Measurements from ENCODE around the gene ZNF541. TPM values are rescaled to one million over a fixed set of nuclear protein-coding genes. Genes with fewer than 3 reads are reported as not detected.
A peak's percentile ranks its signal among the peaks of the same experiment; 100 is the strongest.
"Not testable (repeated sequence)": the region's sequence is repeated elsewhere in the genome, so short reads cannot be mapped to it uniquely, and the experiment has no call there.

The ZNF541 gene
- total and polyA plus RNA-seq, 2 donors, result 0.14 to 0.39 TPM

DNA sequence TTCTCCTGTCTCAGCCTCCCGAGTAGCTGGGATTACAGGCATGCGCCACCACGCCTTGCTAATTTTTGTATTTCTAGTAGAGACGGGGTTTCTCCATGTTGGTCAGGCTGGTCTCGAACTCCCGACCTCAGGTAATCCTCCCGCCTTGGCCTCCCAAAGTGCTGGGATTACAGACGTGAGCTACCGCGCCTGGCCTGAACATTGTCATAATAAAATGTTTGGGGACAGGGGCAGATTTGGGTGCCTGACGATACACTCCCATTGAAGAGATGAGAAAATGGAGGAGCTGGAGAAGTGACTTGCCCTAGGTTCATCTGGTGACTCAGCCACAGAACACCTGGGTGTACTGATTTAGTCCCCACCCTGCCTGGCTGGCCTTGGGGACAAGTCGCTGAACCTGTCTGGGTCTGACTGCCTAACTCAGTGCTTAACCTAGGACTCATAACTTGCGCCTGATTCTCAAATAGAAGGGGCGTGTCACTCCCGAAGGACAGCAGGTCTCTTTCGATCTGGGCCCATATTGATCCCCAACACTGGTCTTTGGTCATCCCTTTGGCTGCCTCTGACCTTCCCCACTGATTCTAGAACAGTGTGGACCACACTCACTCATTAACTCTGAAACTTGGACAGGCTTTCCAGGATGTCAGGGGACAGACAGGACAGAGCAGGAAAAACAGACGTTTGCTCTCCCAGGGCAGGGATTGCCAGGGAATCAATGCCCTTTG, 28.4 kb upstream of the ZNF541 start:
- H3K9me3 ChIP-seq (ENCODE audit: control insufficient read depth in 2 of 2, insufficient read depth in 1 of 2, low read length in 1 of 2), result no peaks in the 10 kb centered on the region
- no peak for DNase-seq (ENCODE audit: low read depth in 6 of 9, low spot score in 9 of 9)
- no peaks in the 10 kb centered on the region for H3K36me3 ChIP-seq (ENCODE audit: control insufficient read depth in 2 of 2, insufficient read depth in 2 of 2, low read length in 1 of 2)
- peaks cover 2 to 30% of the 10 kb centered on the region in 2 donors for H3K27me3 ChIP-seq (ENCODE audit: control insufficient read depth in 2 of 2, insufficient read depth in 1 of 2, low read length in 1 of 2)
- H3K4me1 ChIP-seq (ENCODE audit: control insufficient read depth in 2 of 2, insufficient read depth in 2 of 2, low read length in 2 of 2), result peaks cover 0 to 20% of the 10 kb centered on the region in 2 donors
- peak overlapping the region; percentile 70 to 72 for H3K4me3 ChIP-seq (ENCODE audit: low read length in 2 of 2)
- H3K27ac ChIP-seq (ENCODE audit: low read depth in 1 of 2, low read length in 1 of 2), result no peak overlapping the region
- WGBS, result 88% methylated on average over 17 of the region's 17 CpGs

DNA sequence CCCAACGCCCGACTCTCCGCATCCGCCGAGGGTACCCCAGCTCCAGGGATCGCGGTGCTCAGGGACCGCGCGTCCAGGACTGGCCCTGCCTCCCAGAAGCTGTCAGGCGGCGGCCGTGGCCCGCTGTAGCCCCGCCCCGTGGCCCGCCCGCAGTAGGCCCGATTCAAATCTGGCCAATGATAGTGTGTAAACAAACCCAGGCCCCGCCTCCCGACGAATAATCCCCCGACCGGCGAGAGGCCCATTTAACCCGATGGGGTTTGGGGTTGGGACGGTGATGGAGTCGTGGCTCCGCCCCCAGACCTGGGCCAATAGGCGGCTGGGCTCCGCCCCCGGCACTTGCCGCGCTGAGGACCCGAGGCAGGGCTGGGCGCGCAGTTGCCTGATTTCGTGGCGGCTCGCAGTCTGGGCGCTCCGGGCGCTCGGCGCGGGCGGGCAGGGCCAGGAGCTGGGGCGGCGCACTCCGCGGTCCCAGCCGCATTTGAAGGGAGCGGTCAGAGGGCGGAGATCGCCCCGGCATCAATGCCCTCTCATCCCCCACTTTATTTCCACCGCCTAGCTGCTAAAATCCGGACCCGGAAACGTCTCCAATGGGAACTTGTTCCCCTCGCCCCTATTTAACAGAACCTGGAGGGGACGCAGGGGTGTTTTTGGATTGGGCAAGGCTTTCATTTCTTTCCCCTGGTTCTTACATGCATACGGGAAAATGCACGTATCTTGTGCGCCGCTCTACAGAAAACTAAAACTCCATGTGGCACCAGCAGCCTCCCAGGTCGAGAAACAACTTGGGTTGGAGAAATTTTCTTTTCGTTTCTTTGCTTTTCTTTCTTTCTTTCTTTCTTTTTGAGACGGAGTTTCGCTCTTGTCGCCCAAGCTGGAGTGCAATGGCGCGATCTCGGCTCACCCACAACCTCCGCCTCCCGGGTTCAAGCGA, 27.6 kb upstream of the ZNF541 start:
- Histone ChIP-seq H3K4me1 (ENCODE audit: control insufficient read depth in 2 of 2, insufficient read depth in 2 of 2, low read length in 2 of 2) (peaks cover 0 to 20% of the 10 kb centered on the region in 2 donors), H3K36me3 (ENCODE audit: control insufficient read depth in 2 of 2, insufficient read depth in 2 of 2, low read length in 1 of 2) (no peaks in the 10 kb centered on the region), H3K9me3 (ENCODE audit: control insufficient read depth in 2 of 2, insufficient read depth in 1 of 2, low read length in 1 of 2) (no peaks in the 10 kb centered on the region), H3K27ac (ENCODE audit: low read depth in 1 of 2, low read length in 1 of 2) (peak overlapping the region; percentile 74 to 92), H3K27me3 (ENCODE audit: control insufficient read depth in 2 of 2, insufficient read depth in 1 of 2, low read length in 1 of 2) (peaks cover 2 to 30% of the 10 kb centered on the region in 2 donors), H3K4me3 (ENCODE audit: low read length in 2 of 2) (peak overlapping the region; percentile 70 to 72)
- WGBS, result 4% methylated on average over 77 of the region's 77 CpGs
- DNase-seq (ENCODE audit: low read depth in 6 of 9, low spot score in 9 of 9), result peak; percentile 94 to 99 (median 98)

DNA sequence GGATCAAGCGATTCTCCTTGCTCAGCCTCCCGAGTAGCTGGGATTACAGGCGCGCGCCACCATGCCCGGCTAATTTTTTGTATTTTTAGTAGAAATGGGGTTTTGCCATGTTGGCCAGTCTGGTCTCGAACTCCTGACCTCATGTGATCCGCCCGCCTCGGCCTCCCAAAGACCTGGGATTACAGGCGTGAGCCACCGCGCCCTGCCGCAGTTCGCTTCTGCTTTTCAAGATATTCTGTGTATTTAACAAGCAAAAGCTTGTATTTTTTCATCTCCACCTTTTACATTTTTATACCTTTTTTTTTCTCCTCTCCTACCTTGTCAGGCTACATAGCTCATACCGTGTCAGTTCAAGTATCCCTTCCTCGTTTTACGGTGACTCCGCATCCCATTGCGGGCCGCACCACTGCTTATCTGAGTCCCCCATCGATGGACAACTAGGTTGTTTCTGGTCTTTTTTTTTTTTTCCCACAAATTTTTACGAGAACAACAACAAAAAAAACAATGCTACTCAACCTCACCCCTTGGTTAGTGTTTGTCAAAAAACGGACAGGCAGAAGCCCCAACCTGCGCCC, 26.8 kb upstream of the ZNF541 start:
- H3K9me3 ChIP-seq (ENCODE audit: control insufficient read depth in 2 of 2, insufficient read depth in 1 of 2, low read length in 1 of 2); DNase-seq (ENCODE audit: low read depth in 6 of 9, low spot score in 9 of 9); H3K36me3 ChIP-seq (ENCODE audit: control insufficient read depth in 2 of 2, insufficient read depth in 2 of 2, low read length in 1 of 2): not testable (repeated sequence)
- H3K4me3 ChIP-seq (ENCODE audit: low read length in 2 of 2), result peak overlapping the region; percentile 48 to 50
- peaks cover 0 to 20% of the 10 kb centered on the region in 2 donors for H3K4me1 ChIP-seq (ENCODE audit: control insufficient read depth in 2 of 2, insufficient read depth in 2 of 2, low read length in 2 of 2)
- H3K27me3 ChIP-seq (ENCODE audit: control insufficient read depth in 2 of 2, insufficient read depth in 1 of 2, low read length in 1 of 2), result peaks cover 2 to 30% of the 10 kb centered on the region in 2 donors
- WGBS, result 39% methylated on average over 25 of the region's 25 CpGs
- H3K27ac ChIP-seq (ENCODE audit: low read depth in 1 of 2, low read length in 1 of 2), result peak overlapping the region in 1 of 2 donors; percentile 69

DNA sequence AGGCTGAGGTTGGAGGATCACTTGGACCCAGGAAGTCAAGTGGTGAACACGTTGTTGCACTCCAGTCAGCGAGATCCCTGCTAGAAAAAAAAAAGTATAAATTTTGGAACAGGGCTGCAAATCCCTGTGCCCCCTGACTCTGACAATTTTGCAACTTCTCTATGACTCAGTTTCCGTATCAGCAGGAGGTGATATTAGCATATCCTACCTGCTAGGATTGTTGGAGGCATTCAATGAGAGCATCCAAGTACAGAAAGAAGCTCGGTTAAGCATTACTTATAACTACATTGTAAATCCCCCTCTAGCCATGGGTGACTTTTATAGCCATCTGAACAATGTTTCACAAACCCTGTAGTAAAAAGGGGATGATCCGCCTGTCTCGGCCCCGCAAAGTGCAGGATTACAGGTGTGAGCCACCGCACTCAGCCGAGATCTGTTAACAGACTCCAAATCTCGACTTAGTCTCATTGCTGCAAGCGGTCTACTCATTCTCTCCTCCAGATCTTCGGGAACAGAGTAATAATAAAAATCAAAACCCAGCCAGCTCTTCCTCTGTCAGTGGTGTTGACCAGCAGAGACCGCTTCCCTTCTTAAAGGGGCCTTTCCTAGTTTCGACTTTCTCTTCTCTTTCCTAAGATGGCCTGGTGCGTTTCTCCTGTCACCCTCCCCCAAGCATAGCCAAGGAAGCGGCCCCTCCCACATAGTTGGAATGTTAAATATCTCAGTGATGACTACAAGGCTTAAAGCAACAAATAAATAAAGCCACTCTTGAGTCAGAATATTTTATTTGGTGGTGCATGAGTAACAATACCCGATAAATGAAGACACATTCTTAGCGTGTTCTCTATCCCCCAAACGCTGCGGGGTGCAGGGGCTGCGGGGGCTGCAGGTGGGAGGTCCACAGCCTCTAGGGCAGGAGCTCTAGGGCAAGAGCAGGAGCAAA, 25.7 kb upstream of the ZNF541 start:
- H3K4me1 ChIP-seq (ENCODE audit: control insufficient read depth in 2 of 2, insufficient read depth in 2 of 2, low read length in 2 of 2), result peaks cover 0 to 20% of the 10 kb centered on the region in 2 donors
- no peak overlapping the region for H3K4me3 ChIP-seq (ENCODE audit: low read length in 2 of 2)
- peaks cover 0 to 28% of the 10 kb centered on the region in 2 donors for H3K27me3 ChIP-seq (ENCODE audit: control insufficient read depth in 2 of 2, insufficient read depth in 1 of 2, low read length in 1 of 2)
- DNase-seq (ENCODE audit: low read depth in 6 of 9, low spot score in 9 of 9), result peak in 1 of 9 donors; percentile 24
- H3K9me3 ChIP-seq (ENCODE audit: control insufficient read depth in 2 of 2, insufficient read depth in 1 of 2, low read length in 1 of 2), result no peaks in the 10 kb centered on the region
- WGBS, result 50% methylated on average over 21 of the region's 21 CpGs
- H3K36me3 ChIP-seq (ENCODE audit: control insufficient read depth in 2 of 2, insufficient read depth in 2 of 2, low read length in 1 of 2), result no peaks in the 10 kb centered on the region
- no peak overlapping the region for H3K27ac ChIP-seq (ENCODE audit: low read depth in 1 of 2, low read length in 1 of 2)

DNA sequence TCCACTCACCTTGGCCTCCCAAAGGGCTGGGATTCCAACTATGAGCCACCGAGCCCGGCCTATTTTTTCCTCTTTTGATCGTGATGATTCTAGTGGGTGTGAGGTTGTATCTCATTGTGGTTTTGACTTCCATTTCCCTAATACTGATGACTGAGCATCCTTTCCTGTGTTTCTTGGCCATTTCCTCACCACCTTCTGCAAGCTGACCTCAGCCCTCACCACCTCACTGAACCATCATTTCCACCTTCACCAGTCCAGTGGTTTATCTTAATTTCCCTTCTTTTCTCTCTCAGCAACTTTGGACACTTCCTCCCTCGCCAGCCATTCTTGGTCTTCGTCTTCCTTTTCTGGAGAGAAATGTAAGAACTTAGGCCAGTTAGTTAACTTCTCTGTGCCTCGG, 23.0 kb upstream of the ZNF541 start:
- Histone ChIP-seq H3K4me1 (ENCODE audit: control insufficient read depth in 2 of 2, insufficient read depth in 2 of 2, low read length in 2 of 2) (peaks cover 0 to 16% of the 10 kb centered on the region in 2 donors), H3K9me3 (ENCODE audit: control insufficient read depth in 2 of 2, insufficient read depth in 1 of 2, low read length in 1 of 2) (no peaks in the 10 kb centered on the region), H3K4me3 (ENCODE audit: low read length in 2 of 2) (no peak overlapping the region), H3K27ac (ENCODE audit: low read depth in 1 of 2, low read length in 1 of 2) (no peak overlapping the region), H3K36me3 (ENCODE audit: control insufficient read depth in 2 of 2, insufficient read depth in 2 of 2, low read length in 1 of 2) (no peaks in the 10 kb centered on the region), H3K27me3 (ENCODE audit: control insufficient read depth in 2 of 2, insufficient read depth in 1 of 2, low read length in 1 of 2) (peaks cover 0 to 23% of the 10 kb centered on the region in 2 donors)
- WGBS, result 83% methylated on average over 6 of the region's 6 CpGs
- DNase-seq (ENCODE audit: low read depth in 6 of 9, low spot score in 9 of 9), result no peak

DNA sequence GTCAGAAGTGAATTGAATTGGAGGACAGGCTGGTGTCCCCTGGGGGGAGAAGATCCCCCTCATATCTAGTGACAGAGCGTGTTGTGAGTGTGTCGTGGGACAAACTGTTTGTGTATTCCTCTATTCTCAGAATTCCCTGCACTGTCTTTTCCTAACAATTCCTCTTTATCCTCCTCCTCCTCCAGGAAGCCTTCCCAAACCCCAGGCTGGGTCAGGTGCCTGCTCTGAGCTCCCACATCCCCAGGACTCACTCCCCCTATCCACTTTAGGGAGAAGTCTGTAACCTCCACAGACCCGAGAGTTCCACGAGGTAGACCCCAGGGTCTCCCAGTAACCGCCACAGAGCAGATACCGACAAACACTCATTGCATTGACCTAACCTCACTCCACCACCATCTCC, 20.9 kb upstream of the ZNF541 start:
- 92% methylated on average over 6 of the region's 6 CpGs for WGBS
- Histone ChIP-seq H3K4me1 (ENCODE audit: control insufficient read depth in 2 of 2, insufficient read depth in 2 of 2, low read length in 2 of 2) (peaks cover 0 to 1% of the 10 kb centered on the region in 2 donors), H3K27ac (ENCODE audit: low read depth in 1 of 2, low read length in 1 of 2) (no peak overlapping the region), H3K27me3 (ENCODE audit: control insufficient read depth in 2 of 2, insufficient read depth in 1 of 2, low read length in 1 of 2) (peaks cover 0 to 15% of the 10 kb centered on the region in 2 donors), H3K36me3 (ENCODE audit: control insufficient read depth in 2 of 2, insufficient read depth in 2 of 2, low read length in 1 of 2) (no peaks in the 10 kb centered on the region), H3K9me3 (ENCODE audit: control insufficient read depth in 2 of 2, insufficient read depth in 1 of 2, low read length in 1 of 2) (no peaks in the 10 kb centered on the region), H3K4me3 (ENCODE audit: low read length in 2 of 2) (no peak overlapping the region)
- DNase-seq (ENCODE audit: low read depth in 6 of 9, low spot score in 9 of 9), result no peak

DNA sequence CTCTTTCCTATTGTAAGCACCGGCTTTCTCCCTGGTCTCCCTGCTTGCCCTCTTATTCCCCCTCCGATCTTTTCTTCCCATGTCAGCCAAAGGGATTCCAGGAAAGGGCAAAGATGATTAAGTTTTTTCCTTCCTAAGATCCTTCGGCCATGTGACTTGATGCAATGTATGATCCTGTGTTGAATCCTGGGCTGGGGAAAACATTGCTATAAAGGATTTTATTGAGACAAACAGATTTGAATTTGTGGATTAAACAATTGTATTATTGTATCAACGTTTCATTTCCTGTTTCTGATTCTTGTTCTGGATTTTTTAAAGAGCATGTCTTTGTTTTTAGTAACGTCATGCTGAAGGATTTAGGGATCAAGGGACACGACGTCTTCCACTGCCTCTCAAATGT, 16.9 kb upstream of the ZNF541 start:
- no peak for DNase-seq (ENCODE audit: low read depth in 6 of 9, low spot score in 9 of 9)
- Histone ChIP-seq H3K27me3 (ENCODE audit: control insufficient read depth in 2 of 2, insufficient read depth in 1 of 2, low read length in 1 of 2) (peaks cover 0 to 7% of the 10 kb centered on the region in 2 donors), H3K4me1 (ENCODE audit: control insufficient read depth in 2 of 2, insufficient read depth in 2 of 2, low read length in 2 of 2) (no peaks in the 10 kb centered on the region), H3K4me3 (ENCODE audit: low read length in 2 of 2) (no peak overlapping the region), H3K36me3 (ENCODE audit: control insufficient read depth in 2 of 2, insufficient read depth in 2 of 2, low read length in 1 of 2) (no peaks in the 10 kb centered on the region), H3K9me3 (ENCODE audit: control insufficient read depth in 2 of 2, insufficient read depth in 1 of 2, low read length in 1 of 2) (peaks cover 0 to 20% of the 10 kb centered on the region in 2 donors), H3K27ac (ENCODE audit: low read depth in 1 of 2, low read length in 1 of 2) (no peak overlapping the region)
- 75% methylated on average over 7 of the region's 7 CpGs for WGBS

DNA sequence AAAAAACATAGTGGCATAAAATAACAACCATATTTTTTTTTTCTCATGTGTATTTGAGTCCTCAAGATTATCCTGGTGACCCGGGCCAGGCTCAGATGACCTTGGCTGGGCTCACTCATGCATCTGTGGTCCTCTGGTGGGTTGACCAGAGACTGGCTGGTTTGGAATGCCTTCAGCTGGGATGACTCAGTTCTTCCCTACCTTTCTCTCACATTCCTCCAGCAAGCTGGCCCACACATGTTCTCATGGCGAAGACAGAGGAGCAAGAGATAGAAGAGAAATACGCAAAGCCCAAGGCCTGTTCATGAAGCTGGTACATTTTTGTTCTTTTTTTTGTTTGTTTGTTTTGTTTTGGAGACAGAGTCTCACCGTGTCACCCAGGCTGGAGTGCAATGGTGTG, 14.3 kb upstream of the ZNF541 start:
- WGBS, result 96% methylated on average over 4 of the region's 4 CpGs
- no peak overlapping the region for H3K4me3 ChIP-seq (ENCODE audit: low read length in 2 of 2)
- no peak for DNase-seq (ENCODE audit: low read depth in 6 of 9, low spot score in 9 of 9)

More for the DNA sequence above, 14.3 kb upstream of the ZNF541 start:
- H3K36me3 ChIP-seq (ENCODE audit: control insufficient read depth in 2 of 2, insufficient read depth in 2 of 2, low read length in 1 of 2), result no peaks in the 10 kb centered on the region
- H3K4me1 ChIP-seq (ENCODE audit: control insufficient read depth in 2 of 2, insufficient read depth in 2 of 2, low read length in 2 of 2), result no peaks in the 10 kb centered on the region
- peaks cover 0 to 4% of the 10 kb centered on the region in 2 donors for H3K27me3 ChIP-seq (ENCODE audit: control insufficient read depth in 2 of 2, insufficient read depth in 1 of 2, low read length in 1 of 2)
- H3K9me3 ChIP-seq (ENCODE audit: control insufficient read depth in 2 of 2, insufficient read depth in 1 of 2, low read length in 1 of 2), result peaks cover 0 to 20% of the 10 kb centered on the region in 2 donors
- H3K27ac ChIP-seq (ENCODE audit: low read depth in 1 of 2, low read length in 1 of 2), result no peak overlapping the region

All from thymus (tissue), 11 donors.